ENCODE measurements around the gene MMP17. TPM values are rescaled to one million over a fixed set of nuclear protein-coding genes. Genes with fewer than 3 reads are reported as not detected.

The MMP17 gene
- total and polyA plus RNA-seq, 2 donors (not counting 3 experiments of a cell fraction or from before 2014, with no cell fraction given), result 3.6 to 10.8 TPM

GRCh38 chr12:131872154-131873051 lies 44.2 kb downstream of the MMP17 start:
- H3K79me2 ChIP-seq (ENCODE audit: control insufficient read depth, insufficient read depth, low read length), result no peaks in the 10 kb centered on the region
- ChIA-PET POLR2A (no interaction called here), CTCF (interaction anchor here (0.8 kb wide), 1 partner anchor 10 kb away, joined by 3 read pairs; no protein-coding TSS in a partner anchor)
- H3K4me1 ChIP-seq (ENCODE audit: control insufficient read depth, extremely low read depth, insufficient read depth, low read length), result no peaks in the 10 kb centered on the region
- no peaks in the 10 kb centered on the region for H3K9me3 ChIP-seq (replicated peaks; ENCODE audit: control insufficient read depth, insufficient read depth, low read length)
- H3K27me3 ChIP-seq (ENCODE audit: control insufficient read depth in 2 of 2, insufficient read depth in 2 of 2, low read length in 2 of 2), result no peaks in the 10 kb centered on the region
- H3K4me3 ChIP-seq (replicated peaks in 1 of 3; ENCODE audit: insufficient read depth in 1 of 3, low read depth in 1 of 3, low read length in 3 of 3), result no peak overlapping the region
- TF ChIP-seq, protein P1, sequence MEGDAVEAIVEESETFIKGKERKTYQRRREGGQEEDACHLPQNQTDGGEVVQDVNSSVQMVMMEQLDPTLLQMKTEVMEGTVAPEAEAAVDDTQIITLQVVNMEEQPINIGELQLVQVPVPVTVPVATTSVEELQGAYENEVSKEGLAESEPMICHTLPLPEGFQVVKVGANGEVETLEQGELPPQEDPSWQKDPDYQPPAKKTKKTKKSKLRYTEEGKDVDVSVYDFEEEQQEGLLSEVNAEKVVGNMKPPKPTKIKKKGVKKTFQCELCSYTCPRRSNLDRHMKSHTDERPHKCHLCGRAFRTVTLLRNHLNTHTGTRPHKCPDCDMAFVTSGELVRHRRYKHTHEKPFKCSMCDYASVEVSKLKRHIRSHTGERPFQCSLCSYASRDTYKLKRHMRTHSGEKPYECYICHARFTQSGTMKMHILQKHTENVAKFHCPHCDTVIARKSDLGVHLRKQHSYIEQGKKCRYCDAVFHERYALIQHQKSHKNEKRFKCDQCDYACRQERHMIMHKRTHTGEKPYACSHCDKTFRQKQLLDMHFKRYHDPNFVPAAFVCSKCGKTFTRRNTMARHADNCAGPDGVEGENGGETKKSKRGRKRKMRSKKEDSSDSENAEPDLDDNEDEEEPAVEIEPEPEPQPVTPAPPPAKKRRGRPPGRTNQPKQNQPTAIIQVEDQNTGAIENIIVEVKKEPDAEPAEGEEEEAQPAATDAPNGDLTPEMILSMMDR (IDR thresholded peaks at IDR 0.05; ENCODE audit: extremely low read depth in 1 of 2, insufficient read depth in 1 of 2, low read depth in 1 of 2, low read length in 2 of 2), result no peak
- TF ChIP-seq MYC (IDR thresholded peaks at IDR 0.05; ENCODE audit: low read depth, low read length), result no peak
- TF ChIP-seq EZH2 (IDR thresholded peaks at IDR 0.05; ENCODE audit: borderline replicate concordance, low read depth, low read length, severe bottlenecking), result no peak
- no peak overlapping the region for H3K9ac ChIP-seq (replicated peaks; ENCODE audit: extremely low read depth, insufficient read depth, low read length)
- dilution Hi-C loops (cut with MboI; ENCODE audit: extremely low pct_ligation_motif_present, low sequenced_read_pairs) (no loop called here), intact Hi-C loops (cut with micrococcal nuclease) (no loop called here)
- H4K20me1 ChIP-seq (replicated peaks; ENCODE audit: control insufficient read depth, extremely low read depth, insufficient read depth, low read length), result no peaks in the 10 kb centered on the region
- no peaks in the 10 kb centered on the region for H3K9me1 ChIP-seq (replicated peaks; ENCODE audit: control insufficient read depth, extremely low read depth, insufficient read depth, low read length)
- FAIRE-seq, result no peak
- no peak overlapping the region for H3K27ac ChIP-seq (ENCODE audit: insufficient read depth, low read depth, low read length)
- H2AFZ ChIP-seq (ENCODE audit: low read depth, low read length), result peak overlapping the region; percentile 37
- no peak for DNase-seq (ENCODE audit: low read depth, low spot score)
- no TSS peak for BruUV-seq (replicated peaks)
- H3K36me3 ChIP-seq (ENCODE audit: control insufficient read depth in 2 of 2, extremely low read depth in 1 of 2, insufficient read depth in 2 of 2, low read length in 2 of 2), result no peaks in the 10 kb centered on the region
- no peak overlapping the region for H3K4me2 ChIP-seq (ENCODE audit: insufficient read depth, low read length)

GRCh38 chr12:131873293-131873692 lies 45.1 kb downstream of the MMP17 start:
- TF ChIP-seq POLR2A (IDR thresholded peaks at IDR 0.05; ENCODE audit: low read depth, low read length), result no peak
- no peak for TF ChIP-seq GATA2 (IDR thresholded peaks at IDR 0.05; ENCODE audit: insufficient read depth, insufficient read length, low read depth, low read length)
- no peak for TF ChIP-seq MYC (IDR thresholded peaks at IDR 0.05; ENCODE audit: low read depth, low read length)
- TF ChIP-seq, protein P1 (IDR thresholded peaks at IDR 0.05; ENCODE audit: extremely low read depth in 1 of 2, insufficient read depth in 1 of 2, low read depth in 1 of 2, low read length in 2 of 2), result no peak
- no peak for TF ChIP-seq JUN (IDR thresholded peaks at IDR 0.05; ENCODE audit: borderline replicate concordance, insufficient read depth, insufficient read length, low read depth)
- TF ChIP-seq EZH2 (IDR thresholded peaks at IDR 0.05; ENCODE audit: borderline replicate concordance, low read depth, low read length, severe bottlenecking), result no peak
- no peak for TF ChIP-seq FOS (IDR thresholded peaks at IDR 0.05; ENCODE audit: borderline replicate concordance, insufficient read depth, low read length)
- no peak overlapping the region for H2AFZ ChIP-seq (ENCODE audit: low read depth, low read length)
- H3K27ac ChIP-seq (ENCODE audit: insufficient read depth, low read depth, low read length), result no peak overlapping the region
- no peak overlapping the region for H3K4me3 ChIP-seq (replicated peaks in 1 of 3; ENCODE audit: insufficient read depth in 1 of 3, low read depth in 1 of 3, low read length in 3 of 3)
- H3K4me2 ChIP-seq (ENCODE audit: insufficient read depth, low read length), result no peak overlapping the region
- ChIA-PET CTCF (no interaction called here), POLR2A (no interaction called here)
- DNase-seq (ENCODE audit: low read depth, low spot score), result no peak
- dilution Hi-C loops (cut with MboI; ENCODE audit: extremely low pct_ligation_motif_present, low sequenced_read_pairs), result no loop called here
- no peaks in the 10 kb centered on the region for H3K36me3 ChIP-seq (ENCODE audit: control insufficient read depth in 2 of 2, extremely low read depth in 1 of 2, insufficient read depth in 2 of 2, low read length in 2 of 2)
- H3K27me3 ChIP-seq (ENCODE audit: control insufficient read depth in 2 of 2, insufficient read depth in 2 of 2, low read length in 2 of 2), result peaks cover 0 to 2% of the 10 kb centered on the region in 2 experiments
- no peak overlapping the region for H3K9ac ChIP-seq (replicated peaks; ENCODE audit: extremely low read depth, insufficient read depth, low read length)
- intact Hi-C loops (cut with micrococcal nuclease), result no loop called here
- H3K4me1 ChIP-seq (ENCODE audit: control insufficient read depth, extremely low read depth, insufficient read depth, low read length), result no peaks in the 10 kb centered on the region
- no peaks in the 10 kb centered on the region for H3K9me1 ChIP-seq (replicated peaks; ENCODE audit: control insufficient read depth, extremely low read depth, insufficient read depth, low read length)
- FAIRE-seq, result no peak
- no peaks in the 10 kb centered on the region for H3K79me2 ChIP-seq (ENCODE audit: control insufficient read depth, insufficient read depth, low read length)
- no TSS peak for BruUV-seq (replicated peaks)
- H4K20me1 ChIP-seq (replicated peaks; ENCODE audit: control insufficient read depth, extremely low read depth, insufficient read depth, low read length), result no peaks in the 10 kb centered on the region
- no peaks in the 10 kb centered on the region for H3K9me3 ChIP-seq (replicated peaks; ENCODE audit: control insufficient read depth, insufficient read depth, low read length)
